Bone marrow (tissue), 2 donors: ENCODE measurements around the gene BACH2.

Source experiments
- DNase-seq, 2 donors: peaks; one replicate each; lab custom pipeline; 2025; lab: John Stamatoyannopoulos, UW

Gene BACH2

GRCh38 chr6:90096818-90097217 lies 199.8 kb downstream of the BACH2 start:
- no peak for DNase-seq

GRCh38 chr6:90095788-90096187 lies 200.9 kb downstream of the BACH2 start:
- no peak for DNase-seq

DNA sequence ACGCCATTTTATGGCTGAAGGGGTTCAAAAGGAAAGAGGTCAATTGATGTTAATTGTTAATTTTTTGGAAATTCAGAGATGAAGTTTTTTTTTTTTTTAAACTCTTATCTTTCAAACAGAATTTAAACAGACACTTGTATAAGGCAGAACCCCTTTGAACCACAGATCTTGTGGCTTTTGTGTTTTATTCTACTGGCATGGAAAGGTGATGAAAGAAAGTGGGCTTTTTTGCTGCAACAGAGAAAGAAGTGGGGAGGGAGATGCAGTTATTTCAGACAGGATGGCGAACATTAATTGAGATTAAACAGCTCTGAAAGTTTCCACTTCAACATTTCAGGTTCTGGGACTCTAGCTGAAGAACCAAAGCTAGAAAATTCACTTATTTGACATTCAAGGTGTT lies 201.5 kb downstream of the BACH2 start:
- no peak for DNase-seq

GRCh38 chr6:90093558-90094073 lies 203.0 kb downstream of the BACH2 start:
- DNase-seq: no peak

- DNase-seq: no peak
These were observed 205.8 kb downstream of the BACH2 start for GRCh38 chr6:90090866-90091265.

- DNase-seq: no peak
These were observed 208.6 kb downstream of the BACH2 start for GRCh38 chr6:90088009-90088408.

DNA sequence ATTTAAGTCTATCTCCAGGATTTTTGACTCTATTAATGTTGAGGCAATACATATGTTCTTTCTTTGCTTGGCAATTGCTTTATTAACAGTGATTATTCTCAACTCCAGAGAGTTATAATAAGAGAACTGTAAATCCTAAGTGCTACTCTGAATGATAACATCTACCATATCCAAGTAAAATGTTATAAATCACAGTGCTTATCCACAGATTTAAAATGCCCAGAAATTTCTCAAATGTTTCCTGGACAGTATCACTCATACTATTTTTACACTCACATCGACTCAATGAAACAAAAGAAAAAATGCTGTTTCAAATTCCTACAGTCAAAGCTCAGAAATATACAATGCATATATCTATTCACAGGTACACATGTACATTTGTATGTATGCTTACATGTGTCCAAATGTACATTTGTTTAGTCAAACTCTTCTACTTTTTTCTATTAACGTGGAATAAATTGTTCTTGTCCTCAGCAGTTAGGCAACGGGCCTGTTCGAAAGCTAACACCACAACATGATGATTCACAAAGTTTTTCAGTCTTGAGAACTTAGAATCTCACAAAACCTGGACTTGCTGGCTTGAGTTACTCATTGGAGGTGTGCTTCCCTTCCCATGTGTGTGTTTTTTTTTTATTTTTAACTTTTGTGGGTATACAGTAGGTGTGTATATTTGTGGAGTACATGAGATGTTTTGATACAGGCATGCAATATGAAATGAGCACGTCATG lies 209.4 kb downstream of the BACH2 start:
- DNase-seq: no peak

DNA sequence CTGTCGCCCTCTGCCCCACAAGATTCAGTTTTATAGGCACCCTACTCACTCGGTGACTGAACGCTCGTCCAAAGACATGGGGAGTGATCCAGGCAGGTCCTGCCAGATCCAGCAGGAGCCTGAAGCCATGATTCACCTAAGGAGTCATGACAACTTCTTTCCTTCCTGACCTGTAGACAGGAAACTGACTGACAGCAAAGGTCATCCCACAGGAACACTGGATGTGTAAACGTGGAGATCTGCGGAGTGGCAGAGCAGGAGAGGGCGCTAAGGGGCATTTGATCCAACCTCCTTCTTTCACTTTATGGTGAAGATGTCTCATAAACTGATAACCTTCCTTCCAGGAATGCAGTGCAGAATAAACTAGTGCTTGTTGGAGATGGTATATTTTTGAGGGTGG lies 210.1 kb downstream of the BACH2 start:
- DNase-seq: no peak

- no peak for DNase-seq
These were observed 212.8 kb downstream of the BACH2 start for GRCh38 chr6:90083891-90084290.

DNA sequence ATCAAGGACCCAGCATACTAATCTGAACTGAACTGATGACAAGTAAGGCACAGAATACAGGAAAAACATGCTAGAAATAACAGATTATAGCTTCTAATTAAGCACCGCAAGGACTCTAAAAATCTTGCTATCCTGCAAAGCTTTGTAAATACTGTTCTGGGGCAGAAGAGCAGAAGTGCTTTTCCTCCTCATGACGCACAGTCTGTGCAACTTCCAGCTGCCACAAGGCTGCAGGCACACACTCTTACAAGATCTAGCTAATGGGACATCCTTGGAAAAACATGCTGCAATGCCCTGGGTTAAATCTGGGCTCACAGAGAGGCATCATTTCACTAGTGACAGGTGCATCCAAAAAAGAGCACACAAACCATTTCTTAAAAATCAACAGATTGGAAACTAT lies 213.8 kb downstream of the BACH2 start:
- no peak for DNase-seq

GRCh38 chr6:90080876-90081481 lies 215.7 kb downstream of the BACH2 start:
- DNase-seq: no peak

- no peak for DNase-seq
These were observed 216.8 kb downstream of the BACH2 start for GRCh38 chr6:90079560-90080490.

DNA sequence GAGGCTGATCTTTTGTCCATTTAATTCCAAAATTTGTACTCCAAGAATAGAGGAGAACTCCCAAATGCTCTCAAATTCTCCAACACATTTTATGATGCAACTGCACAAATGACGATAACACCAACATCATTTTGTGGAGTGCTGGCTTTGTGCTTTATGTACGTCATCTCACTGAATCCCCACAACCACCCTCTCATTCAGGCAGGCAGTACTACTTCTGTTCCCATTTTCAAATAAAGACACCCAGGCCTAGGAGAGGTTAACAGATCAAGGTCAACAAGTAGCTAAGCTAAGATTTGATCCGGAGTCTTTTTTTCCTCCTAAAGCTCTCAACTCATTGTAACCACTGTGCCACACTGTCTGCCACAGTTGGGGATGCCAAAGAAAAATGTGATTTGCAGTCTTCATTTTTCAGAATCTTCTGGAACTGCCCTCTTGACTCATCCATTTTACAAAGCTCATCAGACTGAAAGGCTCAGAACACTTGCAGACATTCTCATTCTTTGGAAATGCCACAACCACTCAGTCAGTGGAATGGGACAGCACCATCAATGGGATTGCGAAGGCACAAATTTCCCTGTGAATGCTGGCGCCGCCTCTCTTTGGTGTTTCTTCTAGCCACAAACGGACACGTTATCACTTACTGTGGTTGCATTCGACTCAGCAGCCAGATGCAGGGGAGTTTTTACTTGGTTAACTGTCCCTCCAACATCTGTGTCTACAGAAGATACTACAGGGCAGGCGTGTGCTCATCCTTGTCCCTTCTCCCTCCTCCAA lies 217.9 kb downstream of the BACH2 start:
- no peak for DNase-seq

DNA sequence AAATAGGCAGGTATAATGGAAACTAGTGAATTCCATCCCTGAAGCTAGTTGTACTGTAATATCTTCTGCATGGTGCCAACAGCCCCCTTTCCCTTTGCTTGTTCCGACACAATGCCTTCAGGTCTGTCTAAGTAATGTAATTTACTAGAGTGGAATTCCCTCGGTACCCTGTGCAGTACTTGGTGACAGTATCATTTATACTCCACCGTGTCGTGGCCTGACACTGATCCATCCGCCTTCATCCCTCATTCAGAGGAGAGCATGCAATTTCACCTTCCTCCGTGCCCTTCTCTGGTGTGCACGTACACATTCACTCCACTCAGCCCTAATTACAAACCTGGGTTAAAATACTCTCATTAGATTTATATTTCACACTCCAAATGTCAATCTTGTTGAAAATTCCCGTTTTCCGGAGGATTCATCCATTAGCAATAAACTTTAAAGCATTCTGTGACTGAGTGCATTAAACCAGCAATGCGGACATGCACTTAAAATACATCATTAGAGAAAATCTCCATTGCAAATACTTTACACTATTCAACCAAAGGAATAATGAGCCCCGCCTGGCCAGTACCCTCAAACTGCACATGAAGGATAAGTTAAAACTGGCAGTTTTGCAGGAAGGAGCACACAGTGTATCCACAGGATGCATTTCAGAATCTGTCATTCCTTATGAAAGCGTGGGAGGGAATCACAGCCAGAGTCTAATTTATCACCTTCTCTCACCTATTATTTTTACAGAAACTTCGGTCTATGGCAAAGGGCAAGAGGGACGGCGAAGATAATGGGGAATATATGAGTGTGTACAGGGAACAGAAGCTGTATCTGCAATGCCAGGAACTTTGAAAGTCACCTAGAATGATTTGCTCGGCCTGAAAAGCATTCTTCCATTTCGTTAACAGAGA lies 219.9 kb downstream of the BACH2 start:
- no peak for DNase-seq

GRCh38 chr6:90074161-90074850 lies 222.3 kb downstream of the BACH2 start:
- no peak for DNase-seq

DNA sequence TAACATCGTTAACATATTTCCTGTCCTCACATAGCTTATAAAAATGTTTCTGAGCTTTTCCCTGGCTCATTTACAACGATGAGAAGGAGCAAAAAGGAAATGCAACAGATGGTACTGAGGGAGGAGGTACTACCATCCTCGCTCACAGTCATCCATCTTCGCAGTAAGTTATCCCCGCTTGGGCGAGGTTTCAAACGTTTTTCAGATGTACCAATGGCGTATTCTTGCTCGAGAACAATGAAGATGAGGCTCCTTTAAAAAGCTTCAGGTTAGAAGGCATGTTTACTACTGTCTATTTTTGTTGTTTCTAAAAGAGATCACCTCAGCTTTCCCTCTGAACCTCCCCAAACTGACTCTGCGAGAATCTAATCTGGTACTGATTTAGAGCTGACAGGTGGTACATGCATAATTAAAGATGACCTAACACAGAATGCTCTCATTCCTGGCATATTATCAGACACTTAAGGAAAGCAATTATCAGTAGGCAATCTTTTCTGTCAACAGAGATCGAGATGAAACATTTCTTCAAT lies 223.6 kb downstream of the BACH2 start:
- no peak for DNase-seq

GRCh38 chr6:90072501-90072900 lies 224.1 kb downstream of the BACH2 start:
- no peak for DNase-seq

- no peak for DNase-seq
These were observed 227.7 kb downstream of the BACH2 start for GRCh38 chr6:90068703-90069523.

- no peak for DNase-seq
These were observed 228.4 kb downstream of the BACH2 start for GRCh38 chr6:90068264-90068663.
